HG03095 (cell line): ENCODE results near the gene SGK2.

ENCODE experiments used
- ATAC-seq: cut with Tn5 transposase; IDR thresholded peaks from one replicate; pipeline ENCODE4 v1.9.1; 2021; ENCODE audit warnings: moderate library complexity; ENCODE audit not compliant: unreplicated experiment

SGK2 gene

DNA sequence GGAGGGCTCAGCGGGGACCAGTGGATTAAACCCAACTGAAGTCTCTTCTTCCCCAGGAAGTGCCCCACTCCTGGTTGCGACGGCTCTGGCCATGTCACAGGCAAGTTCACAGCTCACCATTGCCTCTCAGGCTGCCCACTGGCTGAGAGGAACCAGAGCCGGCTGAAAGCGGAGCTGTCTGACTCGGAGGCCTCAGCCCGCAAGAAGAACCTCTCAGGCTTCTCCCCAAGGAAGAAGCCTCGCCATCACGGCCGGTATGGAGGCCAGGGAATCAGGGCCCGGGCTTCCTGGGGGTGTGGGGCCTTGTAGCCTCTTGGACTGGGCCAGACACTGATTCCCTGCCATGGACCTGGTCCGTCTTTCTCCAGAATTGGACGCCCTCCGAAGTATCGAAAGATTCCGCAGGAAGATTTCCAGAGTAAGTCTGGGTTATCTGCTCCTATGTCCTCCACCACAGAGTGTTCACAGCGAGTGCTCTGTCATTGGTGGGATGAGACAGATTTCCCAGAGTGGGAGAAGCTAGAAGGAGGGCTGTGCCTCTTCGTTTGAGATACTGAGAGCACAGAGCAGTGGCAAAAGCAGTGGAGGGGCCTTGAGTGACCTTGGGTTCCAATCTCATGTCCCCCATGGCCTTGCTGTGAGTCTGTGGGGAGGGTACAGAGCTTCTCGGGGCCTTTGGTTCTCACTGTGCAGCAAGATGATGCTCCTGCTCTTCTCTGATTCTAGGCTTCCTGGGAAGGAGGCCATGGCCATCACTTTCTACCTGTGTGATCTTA, 22.6 kb upstream of the SGK2 start:
- ATAC-seq = no peak

DNA sequence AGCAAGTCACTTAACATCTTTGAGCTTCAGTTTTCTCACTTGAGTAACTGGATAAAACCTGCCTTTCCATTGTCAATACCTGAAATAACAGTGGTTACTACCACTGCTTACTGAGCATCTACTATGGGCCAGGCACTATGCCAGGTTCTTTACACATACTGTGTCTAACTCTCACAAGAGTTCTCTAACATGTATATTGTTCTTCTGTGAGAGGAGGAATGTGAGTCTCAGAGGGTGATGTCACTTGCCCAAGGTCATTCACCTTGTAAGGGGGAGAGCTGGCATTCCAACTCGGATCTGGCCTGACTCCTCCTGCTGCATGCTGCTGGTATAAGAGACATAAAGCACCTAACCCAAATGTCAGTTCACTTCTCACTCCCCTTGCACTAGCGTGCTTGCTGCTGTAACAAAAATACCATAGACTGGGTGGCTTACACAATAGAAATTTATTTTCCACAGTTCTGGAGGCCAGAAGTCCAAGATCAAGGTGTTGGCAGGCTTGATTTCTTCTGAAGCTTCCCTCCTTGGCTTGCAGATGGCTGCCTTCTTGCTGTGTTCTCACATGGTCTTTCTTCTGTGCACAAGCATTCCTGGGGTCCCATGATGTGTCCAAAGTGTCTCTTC, 21.9 kb upstream of the SGK2 start:
- ATAC-seq = no peak

DNA sequence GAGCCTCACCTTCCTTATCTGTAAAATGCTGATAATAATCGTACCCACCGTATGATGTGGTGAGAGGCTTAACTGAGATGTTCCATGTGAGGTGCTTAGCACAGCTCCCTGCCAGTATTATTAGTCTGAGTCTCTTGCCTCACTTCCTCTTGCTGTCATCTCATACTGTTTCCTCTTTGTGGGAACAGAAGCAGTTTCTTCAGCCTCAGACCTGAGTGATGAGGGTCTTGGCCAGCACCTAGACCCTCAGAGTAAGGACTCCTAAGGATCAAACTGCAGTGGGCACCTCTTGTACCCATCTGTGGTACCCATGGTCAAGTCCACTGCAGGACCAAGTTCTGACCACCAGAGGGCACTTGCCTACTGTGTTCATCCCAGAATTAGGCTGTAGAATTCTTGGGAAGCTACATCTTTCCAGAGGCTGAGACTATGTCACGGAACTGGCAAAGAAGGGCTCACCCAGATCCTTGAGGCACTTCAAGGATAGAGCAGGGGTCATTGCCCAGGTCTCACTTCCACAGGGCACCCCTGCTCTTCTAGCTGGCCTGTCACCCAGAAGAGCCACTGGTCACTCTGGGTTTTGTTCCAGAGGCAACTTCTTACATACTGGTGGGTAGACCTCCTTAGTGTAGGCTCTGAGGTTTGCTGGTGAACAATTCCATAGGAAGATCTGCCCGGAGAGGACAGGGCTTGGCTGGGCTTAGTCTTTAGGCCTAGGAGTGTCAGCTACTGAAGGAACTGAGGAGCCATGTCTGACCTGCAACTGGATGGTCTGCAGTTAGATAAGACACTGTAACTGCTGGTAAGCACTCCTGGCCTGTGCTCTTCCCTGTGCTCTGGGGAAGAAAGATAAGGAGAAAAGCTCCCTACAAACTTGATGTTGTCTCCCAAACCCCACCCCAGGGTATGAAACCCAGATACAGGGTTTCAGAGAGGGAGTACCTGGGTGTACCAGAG, 20.6 kb upstream of the SGK2 start:
- no peak for ATAC-seq

DNA sequence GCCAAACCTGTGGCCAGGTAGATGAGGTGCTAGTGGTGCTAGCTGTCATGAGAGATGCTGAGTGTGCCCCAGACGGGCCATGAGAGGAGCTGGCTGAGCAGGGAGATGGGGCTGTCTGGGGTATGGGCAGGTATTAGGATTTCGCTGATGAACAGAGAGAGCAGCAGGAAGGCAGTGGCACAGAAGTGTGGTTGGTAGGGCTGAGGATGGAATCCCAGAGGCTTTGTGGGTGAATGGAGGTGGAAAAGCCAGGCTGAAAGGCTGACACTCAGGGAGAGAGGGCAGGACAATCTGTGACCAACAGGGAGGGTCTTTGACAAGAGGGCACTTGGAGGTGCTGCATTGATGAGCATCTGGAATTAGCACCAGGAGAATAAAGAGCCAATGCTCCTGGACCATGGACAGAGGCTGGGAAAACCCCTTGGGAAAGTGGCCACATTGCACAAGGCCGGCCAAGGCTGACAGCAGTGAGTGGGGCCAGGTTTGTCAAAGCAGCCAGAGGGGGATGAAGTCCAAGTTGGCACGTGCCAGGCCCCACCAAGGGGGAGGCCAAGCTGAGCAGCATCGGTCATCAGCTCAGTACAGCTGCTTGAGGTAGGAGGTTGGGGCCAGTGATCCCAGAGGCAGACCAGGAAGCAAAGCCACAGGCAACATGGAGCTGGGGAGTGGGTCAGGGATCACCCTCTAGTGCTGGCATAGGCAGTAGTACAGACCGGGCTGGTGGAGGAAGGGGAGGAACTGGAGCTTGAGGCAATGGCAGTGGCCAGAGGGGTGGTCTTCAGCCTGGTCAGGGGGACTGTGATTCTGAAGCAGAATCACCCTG, 19.7 kb upstream of the SGK2 start:
- ATAC-seq = no peak

DNA sequence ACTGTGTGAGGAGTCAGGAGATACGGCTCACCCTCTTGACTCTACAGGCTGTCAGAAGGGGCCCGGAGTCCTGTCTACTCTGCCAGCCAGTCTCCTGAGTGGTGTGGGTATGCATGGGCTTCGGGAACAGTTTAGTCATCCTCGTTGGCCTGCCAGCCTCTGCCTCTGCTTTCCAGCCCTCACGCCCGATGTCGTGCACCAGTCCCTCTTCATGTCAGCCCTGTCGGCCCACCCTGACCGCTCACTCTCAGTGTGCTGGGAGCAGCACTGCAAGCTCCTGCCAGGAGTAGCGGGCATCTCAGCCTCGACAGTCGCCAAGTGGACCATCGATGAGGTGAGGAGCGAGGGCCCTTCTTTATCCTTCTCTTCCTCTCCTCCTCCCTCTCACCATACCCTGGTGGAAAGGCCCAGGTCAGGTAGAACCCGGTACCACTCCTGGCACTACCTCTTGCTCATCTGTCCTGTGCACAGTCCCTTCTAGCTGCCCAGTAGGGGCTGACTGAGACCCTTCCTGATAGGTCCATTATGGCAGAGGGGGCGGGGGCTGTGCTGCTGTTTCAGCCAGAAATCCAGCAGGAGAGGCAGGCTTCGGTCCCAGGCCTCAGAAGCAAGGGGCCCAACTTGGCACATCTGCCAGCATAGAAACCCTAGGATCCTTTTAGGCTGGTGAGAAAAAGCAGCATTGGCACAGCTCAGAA, 18.7 kb upstream of the SGK2 start:
- ATAC-seq = no peak

DNA sequence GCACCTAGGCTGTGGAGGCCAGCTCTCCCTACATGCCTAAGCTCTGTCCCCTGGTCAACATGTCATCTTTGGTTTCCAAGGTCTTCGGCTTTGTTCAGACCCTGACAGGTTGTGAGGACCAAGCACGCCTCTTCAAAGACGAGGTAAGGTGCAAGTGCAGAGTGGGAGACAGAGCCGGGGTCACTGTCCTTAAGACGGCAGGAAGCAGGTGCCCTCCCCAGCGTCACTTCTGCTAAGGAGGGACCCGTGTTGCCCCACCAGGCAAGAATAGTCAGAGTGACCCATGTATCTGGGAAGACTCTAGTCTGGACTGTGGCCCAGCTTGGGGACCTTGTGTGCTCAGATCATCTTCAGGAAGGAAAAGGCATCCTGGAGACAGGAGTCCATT, 18.2 kb upstream of the SGK2 start:
- no peak for ATAC-seq

DNA sequence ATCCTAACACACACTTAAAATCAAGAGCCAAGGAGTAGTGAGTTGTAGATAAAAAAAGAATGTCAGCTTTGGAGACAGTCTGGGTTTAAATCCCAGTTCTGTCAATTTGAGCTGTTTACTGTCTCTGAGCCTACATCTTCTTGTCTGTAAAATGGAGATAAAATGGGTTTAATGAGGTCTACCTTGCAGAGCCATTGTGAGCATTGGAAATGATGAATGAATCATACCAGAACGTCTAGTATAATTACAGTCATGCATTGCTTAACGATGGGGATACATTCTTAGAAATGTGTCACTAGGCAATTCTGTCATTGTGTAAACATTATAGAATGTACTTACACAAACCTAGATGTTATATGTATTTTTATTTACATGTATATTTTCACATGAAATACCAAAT, 17.6 kb upstream of the SGK2 start:
- ATAC-seq = no peak

DNA sequence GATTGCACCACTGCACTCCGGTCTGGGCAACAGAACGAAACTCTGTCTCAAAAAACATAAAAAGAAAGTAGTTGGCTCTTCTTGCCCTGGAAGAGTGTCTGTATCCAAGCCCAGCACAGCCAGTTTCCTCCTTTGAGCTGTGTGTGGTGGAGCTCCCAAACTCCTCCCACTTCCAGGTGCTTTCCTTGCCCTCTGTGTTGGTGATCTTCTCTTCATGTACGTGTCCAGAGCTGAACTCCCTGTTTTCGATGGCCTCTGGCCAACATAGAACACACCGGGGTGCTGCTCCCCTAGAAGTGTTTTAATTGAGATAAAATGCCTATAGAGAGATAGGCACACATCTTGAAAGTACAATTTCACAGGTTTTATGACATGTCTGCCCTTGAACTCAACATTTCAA, 16.7 kb upstream of the SGK2 start:
- no peak for ATAC-seq

DNA sequence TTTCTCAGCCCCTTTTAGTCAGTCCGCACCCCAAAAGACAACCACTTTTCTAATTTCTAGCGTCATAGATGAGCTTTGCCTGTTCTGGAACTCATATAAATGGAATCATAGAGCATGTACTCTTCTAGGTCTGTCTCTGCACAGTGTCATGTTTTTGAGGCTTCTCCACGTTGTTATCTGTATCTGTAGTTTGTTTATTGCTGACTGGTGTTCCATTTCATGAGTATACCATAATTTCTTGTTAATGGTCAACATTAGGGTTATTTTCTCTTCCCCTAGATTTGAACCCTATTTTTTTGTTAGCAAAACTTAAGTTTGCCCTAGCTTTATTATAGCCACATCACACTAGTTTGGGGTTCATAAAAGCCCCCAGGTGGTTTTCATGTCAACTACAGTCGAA, 16.2 kb upstream of the SGK2 start:
- no peak for ATAC-seq

DNA sequence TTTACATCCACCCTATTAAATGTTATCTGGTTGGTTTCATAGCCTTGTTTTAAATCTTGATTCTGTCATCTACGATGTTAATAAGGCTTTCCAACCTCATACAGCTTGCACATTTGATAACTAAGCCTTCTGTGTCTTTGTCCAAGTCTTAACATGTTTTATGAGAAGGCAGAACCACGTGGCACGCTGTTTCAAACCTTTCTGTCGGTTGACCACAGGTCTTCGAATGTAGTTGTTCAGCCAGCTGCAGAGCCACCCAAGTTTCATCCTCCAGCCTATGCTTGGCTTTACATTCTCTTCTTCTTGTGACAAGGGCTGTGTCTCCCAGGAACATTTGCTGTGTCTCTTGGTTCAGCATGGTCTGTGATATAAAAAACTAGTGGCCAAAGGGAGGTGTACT, 15.7 kb upstream of the SGK2 start:
- ATAC-seq = no peak

DNA sequence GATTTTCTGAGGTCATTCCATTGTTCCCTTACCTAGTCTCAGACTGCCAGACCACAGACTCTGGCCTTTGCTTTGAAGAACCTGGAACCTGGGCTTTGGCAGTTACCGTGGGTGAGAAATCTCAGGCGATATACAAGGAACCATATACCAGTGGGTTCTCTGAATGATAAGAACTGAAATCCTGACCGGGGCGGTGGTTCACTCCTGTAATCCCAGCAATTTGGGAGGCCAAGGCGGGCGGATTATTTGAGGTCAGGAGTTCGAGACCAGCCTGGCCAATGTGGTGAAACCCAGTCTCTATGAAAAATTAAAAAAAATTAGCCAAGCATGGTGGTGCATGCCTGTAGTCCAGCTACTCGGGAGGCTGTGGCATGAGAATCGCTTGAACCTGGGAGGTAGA, 14.3 kb upstream of the SGK2 start:
- no peak for ATAC-seq

DNA sequence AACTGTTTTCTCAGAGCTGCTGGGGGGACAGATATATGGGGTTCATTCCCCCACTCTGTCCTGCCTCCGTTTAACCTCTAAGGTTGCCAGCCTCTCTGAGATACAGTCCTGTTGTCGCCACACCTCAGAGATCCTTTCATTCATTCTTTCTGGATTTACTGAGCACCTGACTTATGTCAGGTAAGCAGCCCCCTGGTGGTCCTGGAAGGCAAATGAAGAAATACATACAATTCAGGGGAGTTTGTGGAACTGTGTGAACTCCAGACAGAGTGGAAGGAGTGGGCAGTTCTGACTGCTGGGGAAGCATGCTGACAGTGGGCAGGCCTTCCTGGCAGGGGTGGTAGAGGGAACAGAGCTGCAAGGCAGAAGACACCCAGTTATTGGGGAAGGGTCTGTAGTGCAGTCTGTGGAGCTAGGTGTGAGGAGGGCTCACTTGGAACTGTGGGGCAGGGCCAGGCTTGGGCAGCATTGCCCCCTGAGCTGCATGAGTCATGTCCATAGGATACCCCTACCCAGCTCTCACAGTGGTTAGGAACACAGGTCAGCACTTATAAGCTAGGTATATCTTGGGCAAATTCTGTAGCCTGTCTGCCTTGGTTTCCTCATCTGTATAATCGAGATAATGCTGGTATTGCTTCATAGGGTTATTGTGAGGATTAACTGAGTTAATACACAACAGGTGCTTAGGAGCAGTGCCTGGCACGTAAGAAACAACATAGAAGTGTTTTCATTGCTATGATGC, 12.8 kb upstream of the SGK2 start:
- no peak for ATAC-seq

DNA sequence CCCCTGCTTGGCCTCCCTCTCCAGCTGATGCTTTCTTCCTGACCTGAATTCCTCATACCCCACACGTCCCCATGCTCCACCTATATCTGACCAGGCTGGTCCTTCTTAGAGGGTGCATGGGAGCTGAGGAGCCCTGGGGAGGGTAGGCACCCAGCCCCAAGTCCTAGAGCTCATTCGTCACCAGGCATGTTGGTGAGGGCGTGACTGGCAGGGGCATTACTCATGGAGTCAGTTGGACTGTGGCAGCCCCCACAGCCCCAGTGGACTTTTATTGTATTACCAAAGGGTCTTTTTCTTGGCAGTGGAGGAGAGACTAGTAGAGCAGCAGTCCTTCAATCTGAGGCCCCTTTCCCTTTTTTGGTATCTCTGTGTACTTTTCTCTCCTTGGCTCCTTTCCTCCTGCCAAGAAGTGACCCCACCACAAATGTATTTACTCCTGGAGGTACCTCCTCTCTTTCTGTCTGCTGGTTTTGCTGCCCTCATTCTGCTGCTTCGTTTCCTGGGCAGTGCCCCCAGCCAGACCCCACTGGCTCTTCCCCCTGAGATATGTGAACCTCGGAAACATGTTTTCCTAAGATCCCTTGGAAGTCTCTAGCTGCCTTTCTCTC, 10.4 kb upstream of the SGK2 start:
- ATAC-seq = no peak

DNA sequence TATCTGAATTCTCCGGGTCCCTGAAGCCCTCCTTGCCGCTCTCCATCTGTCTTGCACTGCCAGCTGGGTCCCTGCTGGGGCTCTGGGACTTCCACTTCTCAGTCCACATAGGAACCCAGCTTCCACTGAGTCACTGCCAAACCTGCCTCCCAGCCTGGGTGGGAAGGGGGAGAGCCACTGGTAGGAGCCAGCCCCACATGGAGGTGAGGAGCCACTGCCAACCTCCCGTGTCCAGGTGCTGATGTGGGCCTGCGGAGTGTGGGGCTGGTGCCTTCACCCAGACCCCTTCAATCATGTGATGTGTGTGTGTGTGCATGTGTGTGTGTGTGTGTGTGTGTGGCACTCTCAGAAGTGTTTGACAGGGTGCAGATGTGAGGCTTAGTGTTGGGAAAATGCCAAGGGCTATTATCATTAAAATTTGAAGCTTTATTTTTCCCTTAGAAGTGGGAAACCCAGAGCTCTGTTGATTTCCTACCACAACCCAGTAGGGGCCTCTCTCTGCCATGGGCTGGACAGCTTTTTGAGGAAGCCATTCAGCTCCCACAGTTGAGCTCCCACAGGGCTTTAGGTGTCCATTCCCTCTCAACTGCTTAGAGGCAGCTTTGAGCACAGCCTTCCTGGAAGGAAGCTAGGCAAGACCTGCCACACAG, 9.3 kb upstream of the SGK2 start:
- no peak for ATAC-seq

DNA sequence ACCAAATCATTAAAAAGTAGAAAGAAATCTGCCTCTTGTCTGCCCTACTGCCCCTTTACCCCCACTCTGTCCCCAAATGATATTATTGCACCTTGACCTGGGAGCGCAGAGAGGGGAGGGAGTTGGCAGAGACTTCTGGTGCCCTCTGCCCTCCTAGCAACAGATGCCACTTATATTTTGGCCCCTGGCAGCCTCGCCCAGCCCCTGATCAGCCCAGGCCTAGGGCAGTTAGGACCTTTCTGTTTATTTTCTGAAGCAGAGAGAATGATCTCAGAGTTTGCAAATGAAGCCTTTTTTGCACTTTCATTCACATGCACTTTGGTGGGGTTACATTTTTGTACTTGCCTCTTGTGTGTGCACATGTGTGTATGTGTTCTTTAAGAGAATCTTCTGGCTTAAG, 8.4 kb upstream of the SGK2 start:
- ATAC-seq = no peak

DNA sequence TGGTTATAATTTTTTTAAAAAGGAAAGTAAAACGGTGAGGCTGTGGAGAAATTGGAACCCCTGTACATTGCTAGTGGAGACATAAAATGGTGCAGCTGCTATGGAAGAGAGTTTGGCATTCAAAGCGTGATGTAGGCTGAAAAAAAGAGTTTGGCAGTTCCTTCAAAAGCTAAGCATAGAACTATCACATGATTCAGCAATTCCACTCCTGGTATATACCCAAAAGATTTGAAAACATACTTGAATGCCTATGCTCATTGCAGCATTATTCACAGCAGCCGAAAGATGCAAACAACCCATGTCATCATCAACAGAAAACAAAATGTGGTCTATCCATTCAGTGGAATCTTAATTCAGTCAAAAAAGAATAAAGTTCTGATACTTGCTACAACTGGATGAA, 4.5 kb upstream of the SGK2 start:
- no peak for ATAC-seq

DNA sequence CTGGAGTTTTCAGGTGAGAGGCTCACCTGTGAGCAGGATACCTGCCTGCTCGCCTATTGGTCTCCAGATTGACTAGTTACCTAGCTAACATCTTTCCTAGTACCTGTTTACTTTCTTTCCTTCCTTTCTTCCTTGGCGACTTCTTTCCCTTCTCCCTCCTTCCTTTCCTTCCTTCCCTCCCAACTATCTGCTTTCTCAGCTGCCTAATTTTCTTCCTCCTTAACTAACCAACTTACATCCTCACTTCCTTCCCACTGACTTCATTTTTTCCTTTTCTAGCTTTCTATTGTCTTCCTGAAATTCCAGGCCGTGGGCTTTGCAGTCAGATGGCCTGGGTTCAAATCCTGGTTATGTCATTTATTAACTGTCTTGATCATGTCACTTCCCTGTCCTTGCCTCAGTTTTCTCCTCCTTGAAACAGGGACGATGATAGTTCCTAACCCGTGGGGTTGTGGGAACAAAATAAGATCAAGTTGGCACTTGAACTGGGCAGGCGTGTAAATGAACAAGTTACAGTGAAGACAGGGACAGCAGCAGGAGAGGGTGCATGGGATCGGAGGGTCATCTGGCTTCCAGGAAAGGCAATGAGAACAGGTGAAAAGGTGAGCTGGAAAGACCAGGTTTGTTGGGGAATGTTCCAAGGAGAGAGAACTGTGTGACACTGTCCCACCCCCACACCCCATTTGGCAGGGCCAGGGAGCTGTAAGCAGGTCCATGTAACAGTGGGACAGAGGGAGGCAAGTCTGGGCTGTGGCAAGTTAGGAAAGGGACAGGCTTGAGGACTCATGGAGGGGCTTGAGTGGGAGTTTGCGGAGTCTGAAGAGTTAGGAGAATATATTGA, 540 bp downstream of the SGK2 start:
- no peak for ATAC-seq

DNA sequence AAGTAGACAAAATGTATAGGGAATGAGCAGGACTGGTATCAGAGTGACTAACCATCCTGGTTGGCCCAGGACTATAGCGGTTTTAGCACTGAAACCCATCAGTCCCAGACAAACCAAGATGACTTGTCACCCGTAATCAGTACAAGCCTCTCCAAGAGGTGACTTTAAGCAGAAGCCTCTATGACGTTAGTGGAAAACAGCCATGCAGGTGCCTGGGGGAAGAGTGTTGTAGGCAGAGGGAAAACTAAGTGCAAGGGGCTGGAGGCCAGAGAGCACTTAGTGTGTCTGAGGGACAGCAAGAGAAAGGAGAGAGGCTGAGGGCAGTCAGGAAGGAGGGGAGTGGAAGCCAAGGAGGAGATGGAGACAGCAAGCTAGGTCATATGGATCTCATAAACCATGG, 2.1 kb downstream of the SGK2 start:
- no peak for ATAC-seq
